Trophoblast cell (in vitro differentiated cells and primary cell): ENCODE measurements around the gene INAFM2. TPM values are rescaled to one million over a fixed set of nuclear protein-coding genes. Genes with fewer than 3 reads are reported as not detected.

Experiments
- DNase-seq, 2 donors: peaks; one replicate each; pipeline ENCODE4 v3.0.0-alpha.2; 2016
- H2AFZ ChIP-seq: 2 replicates; pipeline ENCODE4 v1.6.1; 2013; ENCODE audit warnings: low read length, moderate library complexity, mild to moderate bottlenecking; ENCODE audit not compliant: insufficient read depth, poor library complexity
- H2AK5ac ChIP-seq: 2 replicates; pipeline ENCODE4 v1.6.1; 2013; ENCODE audit warnings: mild to moderate bottlenecking, low read length
- H2BK120ac ChIP-seq: 2 replicates; pipeline ENCODE4 v1.6.1; 2013; ENCODE audit warnings: low read length, mild to moderate bottlenecking, moderate library complexity; ENCODE audit not compliant: insufficient read depth, poor library complexity
- H2BK12ac ChIP-seq: 2 replicates; pipeline ENCODE4 v1.6.1; 2013; ENCODE audit warnings: mild to moderate bottlenecking, low read length, moderate library complexity
- H2BK5ac ChIP-seq: 2 replicates; pipeline ENCODE4 v1.6.1; 2013; ENCODE audit warnings: low read length, low read depth, moderate library complexity, mild to moderate bottlenecking; ENCODE audit not compliant: poor library complexity
- H3K14ac ChIP-seq: 2 replicates; pipeline ENCODE4 v1.6.1; 2013; ENCODE audit warnings: mild to moderate bottlenecking, low read length
- H3K18ac ChIP-seq: 2 replicates; pipeline ENCODE4 v1.6.1; 2013; ENCODE audit warnings: mild to moderate bottlenecking, low read length
- H3K23ac ChIP-seq: 2 replicates; pipeline ENCODE4 v1.6.1; 2013; ENCODE audit warnings: low read length
- H3K27ac ChIP-seq: 2 replicates; pipeline ENCODE4 v1.5.1; 2013; ENCODE audit warnings: low read depth, mild to moderate bottlenecking, inconsistent platforms, low read length, moderate library complexity
- H3K27me3 ChIP-seq: 2 replicates; pipeline ENCODE4 v1.6.1; 2013; ENCODE audit warnings: inconsistent platforms, mild to moderate bottlenecking, low read length, moderate library complexity; ENCODE audit not compliant: insufficient read depth
- H3K36me3 ChIP-seq, 2 experiments: 1 replicate in 1 of 2; 2 replicates in 1 of 2; pipeline ENCODE4 v1.6.1; 2013; ENCODE audit warnings: low read length in 2 of 2, mild to moderate bottlenecking in 2 of 2, moderate library complexity in 1 of 2; ENCODE audit not compliant: insufficient read depth in 2 of 2, control insufficient read depth in 1 of 2
- H3K4ac ChIP-seq: 2 replicates; pipeline ENCODE4 v1.6.1; 2013; ENCODE audit warnings: low read depth, mild to moderate bottlenecking, low read length, moderate library complexity
- H3K4me1 ChIP-seq, 2 experiments: 1 replicate in 1 of 2; 2 replicates in 1 of 2; pipeline ENCODE4 v1.6.1; 2013; ENCODE audit warnings: low read length in 2 of 2, mild to moderate bottlenecking in 2 of 2, moderate library complexity in 1 of 2; ENCODE audit not compliant: insufficient read depth in 2 of 2, control insufficient read depth in 1 of 2
- H3K4me2 ChIP-seq: 2 replicates; pipeline ENCODE4 v1.6.1; 2013; ENCODE audit warnings: inconsistent platforms, mild to moderate bottlenecking, low read length, moderate library complexity
- H3K4me3 ChIP-seq: 2 replicates; pipeline ENCODE4 v1.5.1; 2013; ENCODE audit warnings: mild to moderate bottlenecking, low read depth, low read length, inconsistent platforms
- H3K79me1 ChIP-seq: one replicate; pipeline ENCODE4 v1.6.1; 2013; ENCODE audit warnings: low read length
- H3K79me2 ChIP-seq: 2 replicates; pipeline ENCODE4 v1.6.1; 2013; ENCODE audit warnings: low read length, mild to moderate bottlenecking; ENCODE audit not compliant: control insufficient read depth, insufficient read depth, poor library complexity
- H3K9ac ChIP-seq: 2 replicates; pipeline ENCODE4 v1.6.1; 2013; ENCODE audit warnings: mild to moderate bottlenecking, low read length
- H3K9me3 ChIP-seq: 2 replicates; pipeline ENCODE4 v1.6.1; 2013; ENCODE audit warnings: low read depth, mild to moderate bottlenecking, control low read depth, inconsistent platforms, low read length; ENCODE audit not compliant: insufficient read depth
- H4K12ac ChIP-seq: 2 replicates; pipeline ENCODE4 v1.6.1; 2013; ENCODE audit warnings: low read depth, mild to moderate bottlenecking, low read length, moderate library complexity
- H4K8ac ChIP-seq: 2 replicates; pipeline ENCODE4 v1.6.1; 2013; ENCODE audit warnings: low read depth, mild to moderate bottlenecking, low read length, moderate library complexity
- H4K91ac ChIP-seq: one replicate; pipeline ENCODE4 v1.6.1; 2013; ENCODE audit warnings: low read depth, mild to moderate bottlenecking, low read length, moderate library complexity
- WGBS: extraction: QIAGEN DNeasy Blood & Tissue Kit; methylation state at CpG from one replicate; pipeline ENCODE4 v1.1.7; 2013; ENCODE audit warnings: missing lambda C conversion rate; ENCODE audit not compliant: insufficient read length, insufficient coverage; ENCODE audit errors: extremely low coverage; 5-methylcytosine and 5-hydroxymethylcytosine counted together
- polyA plus RNA-seq: library from polyadenylated mRNA; stranded (reverse); fragments of 200-250 nt; gene quantifications from 2 replicates; pipeline ENCODE4 v1.2.3, GENCODE V29; 2013

INAFM2 gene
- 35.8 and 37.5 TPM in 2 replicates for polyA plus RNA-seq

- Histone ChIP-seq H3K4me3 (peak within 1 kb of the TSS; percentile 82), H3K18ac (peak within 1 kb of the TSS; percentile 24), H3K9ac (peak within 1 kb of the TSS; percentile 63), H3K23ac (no peak within 1 kb of the TSS), H2BK5ac (peak within 1 kb of the TSS; percentile 58), H3K79me1 (peaks cover 37% of the 10 kb centered on the region), H4K8ac (peak within 1 kb of the TSS; percentile 64), H2AFZ (no peak within 1 kb of the TSS), H2AK5ac (peak within 1 kb of the TSS; percentile 44), H3K14ac (peak within 1 kb of the TSS; percentile 88), H3K79me2 (peaks cover 4% of the 10 kb centered on the region), H4K12ac (peak within 1 kb of the TSS; percentile 55), H3K27me3 (no peaks in the 10 kb centered on the region), H3K36me3 (peaks cover 0 to 2% of the 10 kb centered on the region in 2 experiments), H3K4ac (peak within 1 kb of the TSS; percentile 83), H3K4me2 (peak within 1 kb of the TSS; percentile 93), H2BK12ac (peak within 1 kb of the TSS; percentile 40), H4K91ac (peak within 1 kb of the TSS; percentile 72), H2BK120ac (peak within 1 kb of the TSS; percentile 60), H3K4me1 (peaks cover 34 to 46% of the 10 kb centered on the region in 2 experiments), H3K27ac (peak within 1 kb of the TSS; percentile 1), H3K9me3 (no peaks in the 10 kb centered on the region)
- peak; percentile 67 to 81 for DNase-seq
- no CpG with 5 or more reads among the region's 103 CpGs for WGBS
Measured at GRCh38 chr15:40323239-40323952, at the start of gene INAFM2. INAFM2 (plus strand) TSS chr15:40323692; CDS start chr15:40324056, 364 bp downstream.

GRCh38 chr15:40274350-40275274 is 48.9 kb upstream of the INAFM2 start:
- H3K4me2 ChIP-seq = no peak overlapping the region
- no peaks in the 10 kb centered on the region for H3K27me3 ChIP-seq
- H4K12ac ChIP-seq = no peak overlapping the region
- peak; percentile 75 to 95 for DNase-seq
- no peak overlapping the region for H3K4ac ChIP-seq
- H2BK120ac ChIP-seq = no peak overlapping the region
- peaks cover 2% of the 10 kb centered on the region for H3K9me3 ChIP-seq
- H2AFZ ChIP-seq = no peak overlapping the region
- no peak overlapping the region for H2BK12ac ChIP-seq
- no peak overlapping the region for H3K23ac ChIP-seq
- peaks cover 2% of the 10 kb centered on the region in 2 experiments for H3K4me1 ChIP-seq
- no peak overlapping the region for H2BK5ac ChIP-seq
- no peak overlapping the region for H3K4me3 ChIP-seq
- H4K8ac ChIP-seq = no peak overlapping the region
- H3K18ac ChIP-seq = no peak overlapping the region
- H3K14ac ChIP-seq = no peak overlapping the region
- WGBS = no CpG with 5 or more reads among the region's 26 CpGs
- H3K36me3 ChIP-seq = peaks cover 0 to 2% of the 10 kb centered on the region in 2 experiments
- no peak overlapping the region for H3K9ac ChIP-seq
- no peaks in the 10 kb centered on the region for H3K79me2 ChIP-seq
- no peak overlapping the region for H2AK5ac ChIP-seq
- H3K27ac ChIP-seq = no peak overlapping the region
- no peaks in the 10 kb centered on the region for H3K79me1 ChIP-seq
- H4K91ac ChIP-seq = no peak overlapping the region

- Histone ChIP-seq H3K18ac (no peak overlapping the region), H3K36me3 (peaks cover 0 to 2% of the 10 kb centered on the region in 2 experiments), H3K23ac (no peak overlapping the region), H2BK5ac (no peak overlapping the region), H2AK5ac (no peak overlapping the region), H3K79me2 (no peaks in the 10 kb centered on the region), H3K4me1 (peaks cover 2 to 3% of the 10 kb centered on the region in 2 experiments), H2BK12ac (no peak overlapping the region), H3K4me3 (no peak overlapping the region), H3K4ac (no peak overlapping the region), H3K9ac (no peak overlapping the region), H2BK120ac (no peak overlapping the region), H3K79me1 (no peaks in the 10 kb centered on the region), H3K27ac (no peak overlapping the region), H3K27me3 (peaks cover 6% of the 10 kb centered on the region), H4K91ac (no peak overlapping the region), H4K12ac (no peak overlapping the region), H2AFZ (no peak overlapping the region), H3K14ac (no peak overlapping the region), H4K8ac (no peak overlapping the region), H3K9me3 (peaks cover 2% of the 10 kb centered on the region), H3K4me2 (no peak overlapping the region)
- DNase-seq = no peak
- no CpG with 5 or more reads among the region's 5 CpGs for WGBS
Measured at GRCh38 chr15:40275523-40275922, 48.0 kb upstream of the INAFM2 start.

GRCh38 chr15:40275954-40276353 is 47.5 kb upstream of the INAFM2 start:
- Histone ChIP-seq H3K79me1 (no peaks in the 10 kb centered on the region), H3K27ac (no peak overlapping the region), H4K8ac (no peak overlapping the region), H2AK5ac (no peak overlapping the region), H3K23ac (no peak overlapping the region), H2BK12ac (no peak overlapping the region), H2BK120ac (no peak overlapping the region), H4K91ac (no peak overlapping the region), H3K4me3 (no peak overlapping the region), H3K36me3 (peaks cover 0 to 2% of the 10 kb centered on the region in 2 experiments), H3K4me2 (no peak overlapping the region), H3K4me1 (peaks cover 2 to 4% of the 10 kb centered on the region in 2 experiments), H4K12ac (no peak overlapping the region), H2AFZ (no peak overlapping the region), H3K9ac (no peak overlapping the region), H3K4ac (no peak overlapping the region), H3K18ac (no peak overlapping the region), H3K14ac (no peak overlapping the region), H3K9me3 (peaks cover 2% of the 10 kb centered on the region), H2BK5ac (no peak overlapping the region), H3K27me3 (peaks cover 11% of the 10 kb centered on the region), H3K79me2 (no peaks in the 10 kb centered on the region)
- no CpG with 5 or more reads among the region's 7 CpGs for WGBS
- DNase-seq = no peak
